GM10847 (cell line): Measurements from ENCODE around the gene CALHM1.

Experiments used
- POLR2A ChIP-seq: IDR thresholded peaks from 2 replicates; pipeline ENCODE4 v1.6.1; 2011; ENCODE audit not compliant: insufficient read length; ENCODE audit errors: extremely low read depth

Gene CALHM1

DNA sequence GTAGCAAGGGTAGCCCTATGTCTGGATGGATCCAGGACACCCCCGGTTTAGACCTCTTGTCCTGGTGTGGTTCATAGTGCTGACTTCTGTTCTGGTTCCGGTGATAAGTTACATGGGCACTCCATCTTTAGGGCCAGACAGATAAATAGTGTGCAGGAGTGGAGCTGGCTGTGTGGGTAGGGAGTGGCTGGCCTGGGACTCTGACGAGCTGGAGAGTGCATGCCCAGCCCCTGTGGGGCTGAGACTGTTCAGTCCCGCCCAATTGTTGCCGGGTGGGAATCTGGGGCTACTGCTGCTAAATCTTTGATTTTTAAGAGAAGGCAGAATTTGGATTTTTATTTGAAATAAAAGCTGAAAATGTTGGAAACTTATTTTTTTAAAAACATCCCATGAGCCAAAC is 35.0 kb downstream of the CALHM1 start:
- no peak for TF ChIP-seq POLR2A

- no peak for TF ChIP-seq POLR2A
These were observed 39.6 kb downstream of the CALHM1 start for GRCh38 chr10:103419101-103419500.

DNA sequence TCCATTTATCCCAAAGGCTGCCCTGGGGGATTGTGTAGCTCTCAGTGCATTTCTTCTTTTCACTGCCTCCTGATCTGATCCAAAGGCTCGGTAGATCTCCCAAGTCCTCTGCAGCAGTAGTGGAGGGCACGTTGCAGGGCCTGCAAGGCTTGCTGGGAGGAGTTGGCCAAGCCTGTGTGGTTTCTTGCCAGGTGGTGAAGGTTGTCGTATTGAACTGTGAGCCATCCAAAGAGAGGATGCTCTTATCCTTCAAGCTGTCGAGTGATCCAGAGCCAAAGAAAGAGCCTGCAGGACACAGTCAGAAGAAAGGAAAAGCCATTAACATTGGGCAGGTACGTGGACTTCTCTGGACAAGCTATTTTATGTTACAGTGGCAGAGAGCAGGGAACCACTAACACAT is 41.1 kb downstream of the CALHM1 start:
- TF ChIP-seq POLR2A = no peak

GRCh38 chr10:103416436-103417147 is 42.1 kb downstream of the CALHM1 start:
- no peak for TF ChIP-seq POLR2A

- TF ChIP-seq POLR2A = no peak
These were observed 43.1 kb downstream of the CALHM1 start for GRCh38 chr10:103415581-103415980.

DNA sequence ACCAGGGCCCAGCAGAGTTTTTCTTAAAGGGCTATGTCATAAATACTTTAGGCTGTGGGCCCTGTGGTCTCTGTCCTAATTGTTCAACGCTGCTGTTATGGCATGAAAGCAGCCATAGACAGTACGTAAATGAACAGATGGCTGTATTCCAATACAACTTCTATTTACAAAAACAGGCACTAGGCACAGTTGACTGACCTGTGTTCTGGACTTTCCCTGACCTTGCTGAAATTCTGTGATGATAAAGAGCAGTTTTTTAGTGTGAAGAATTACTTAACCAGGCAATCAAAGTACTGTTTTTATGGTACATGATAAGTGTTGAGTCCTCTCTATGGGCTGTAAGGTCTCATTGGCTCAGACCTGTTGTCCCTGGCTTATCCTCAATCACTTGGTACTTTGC is 45.1 kb downstream of the CALHM1 start:
- TF ChIP-seq POLR2A = no peak
